HG03439 (cell line): ENCODE results near the gene MDM2.

ENCODE experiments used
- ATAC-seq: cut with Tn5 transposase; IDR thresholded peaks from one replicate; pipeline ENCODE4 v1.9.1; 2021; ENCODE audit warnings: mild to moderate bottlenecking, moderate library complexity; ENCODE audit not compliant: unreplicated experiment

MDM2 gene

DNA sequence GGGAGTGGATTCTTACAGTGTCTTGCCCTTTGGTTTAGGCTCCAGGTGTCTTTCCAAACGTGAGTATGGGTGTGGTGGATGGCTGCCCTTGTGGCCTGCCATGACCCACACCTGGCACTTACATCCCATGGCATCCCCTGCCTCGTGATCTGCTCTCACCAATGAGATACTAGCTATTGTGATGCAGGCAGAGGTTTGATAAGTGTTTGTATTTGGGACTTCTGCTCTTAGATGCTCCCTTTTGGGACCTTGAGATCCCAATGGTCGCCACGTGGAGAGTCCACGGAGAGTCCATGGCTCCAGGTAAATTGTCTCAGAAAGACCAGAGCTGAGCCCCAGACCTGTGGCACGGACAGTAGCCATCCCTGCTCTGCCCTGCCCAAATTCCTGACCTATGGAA is 62.5 kb downstream of the MDM2 start:
- no peak for ATAC-seq

GRCh38 chr12:68871396-68871795 is 63.4 kb downstream of the MDM2 start:
- no peak for ATAC-seq

- ATAC-seq = no peak
Measured at GRCh38 chr12:68871921-68872320, 63.9 kb downstream of the MDM2 start.

GRCh38 chr12:68873316-68873715 is 65.3 kb downstream of the MDM2 start:
- no peak for ATAC-seq

DNA sequence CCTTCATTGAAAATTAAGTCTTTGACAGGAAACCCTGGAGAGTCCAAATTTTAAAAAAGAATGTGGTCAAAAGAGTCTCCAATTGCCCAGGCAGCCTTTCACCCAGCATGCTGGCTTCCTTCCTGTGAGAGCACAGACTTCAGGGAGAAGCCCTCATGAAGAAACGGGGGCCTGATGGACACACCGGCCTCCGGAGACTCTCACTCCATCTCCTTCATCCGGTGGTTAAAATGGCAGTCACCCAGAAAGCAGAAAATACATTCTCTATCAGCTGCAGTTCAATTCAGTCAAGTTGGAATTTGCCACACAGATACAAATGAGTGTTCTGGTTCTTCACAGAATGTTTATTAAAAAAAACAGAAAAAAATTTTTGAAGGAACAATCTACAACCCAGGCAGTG is 68.5 kb downstream of the MDM2 start:
- ATAC-seq = no peak

DNA sequence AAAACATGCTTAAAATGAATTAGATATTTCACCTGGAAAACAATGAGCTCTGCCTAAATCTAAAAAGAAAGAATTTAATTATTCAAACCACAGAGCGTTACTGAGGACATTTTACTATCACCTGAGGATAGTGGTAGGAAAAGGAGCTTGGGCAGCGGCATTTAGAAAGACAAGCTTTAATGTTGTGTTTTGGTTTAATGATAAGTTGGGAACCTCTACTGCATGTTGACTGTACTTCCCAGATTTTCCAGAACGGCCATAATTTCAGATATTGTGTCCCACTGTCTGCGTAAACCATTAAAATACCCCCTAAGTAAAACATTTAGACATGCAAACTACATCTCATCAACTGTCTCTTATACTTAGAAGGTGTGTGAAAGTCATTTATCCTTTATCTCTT is 69.6 kb downstream of the MDM2 start:
- no peak for ATAC-seq

DNA sequence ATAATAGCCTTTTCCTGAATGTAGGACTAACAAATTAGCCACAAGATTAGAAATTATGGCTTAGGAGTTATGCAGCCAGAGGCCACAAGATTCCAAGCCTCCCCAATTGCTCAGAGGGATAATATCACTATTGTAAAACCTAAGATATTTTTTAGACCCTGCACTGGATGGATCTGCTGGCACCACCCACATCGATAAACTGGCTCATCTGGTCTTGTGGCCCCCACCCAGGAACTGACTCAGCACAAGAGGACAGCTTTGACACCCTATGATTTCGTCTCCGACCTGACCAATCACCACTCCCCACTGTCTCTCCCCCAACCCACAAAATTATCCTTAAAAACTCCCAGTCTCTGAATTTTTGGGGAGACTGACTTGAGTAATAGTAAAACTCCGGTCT is 70.3 kb downstream of the MDM2 start:
- no peak for ATAC-seq

GRCh38 chr12:68878846-68879245 is 70.9 kb downstream of the MDM2 start:
- no peak for ATAC-seq

GRCh38 chr12:68880660-68881325 is 72.8 kb downstream of the MDM2 start:
- ATAC-seq = no peak

DNA sequence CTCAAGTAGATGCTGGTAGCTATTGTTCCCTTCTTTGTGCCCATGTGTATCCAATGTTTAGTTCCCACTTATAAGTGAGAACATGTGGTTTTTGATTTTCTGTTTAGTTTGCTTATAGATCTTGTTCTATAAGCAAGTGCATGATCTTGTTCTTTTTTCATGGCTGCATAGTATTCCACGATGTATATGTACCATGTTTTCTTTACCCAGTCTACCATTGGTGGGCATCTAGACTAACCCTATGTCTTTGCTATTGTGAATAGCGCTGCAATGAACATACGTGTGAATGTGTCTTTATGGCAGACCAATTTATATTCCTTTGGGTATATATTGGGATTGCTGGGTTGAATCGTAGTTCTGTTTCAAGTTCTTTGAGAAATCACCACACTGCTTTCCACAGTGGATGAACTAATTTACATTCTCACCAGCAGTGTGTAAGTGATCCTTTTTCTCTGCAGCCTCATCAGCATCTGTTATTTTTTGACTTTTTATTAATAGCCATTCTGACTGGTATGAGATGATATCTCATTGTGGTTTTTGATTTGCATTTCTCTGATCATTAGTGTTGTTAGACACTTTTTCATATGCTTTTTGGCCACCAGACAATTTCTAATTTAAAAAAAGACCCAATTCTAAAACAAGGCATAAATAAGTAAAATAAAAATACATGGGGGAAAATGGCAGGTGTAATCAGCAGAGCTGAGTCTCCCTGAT is 74.4 kb downstream of the MDM2 start:
- ATAC-seq = no peak

- ATAC-seq = no peak
Measured at GRCh38 chr12:68883151-68883550, 75.2 kb downstream of the MDM2 start.

DNA sequence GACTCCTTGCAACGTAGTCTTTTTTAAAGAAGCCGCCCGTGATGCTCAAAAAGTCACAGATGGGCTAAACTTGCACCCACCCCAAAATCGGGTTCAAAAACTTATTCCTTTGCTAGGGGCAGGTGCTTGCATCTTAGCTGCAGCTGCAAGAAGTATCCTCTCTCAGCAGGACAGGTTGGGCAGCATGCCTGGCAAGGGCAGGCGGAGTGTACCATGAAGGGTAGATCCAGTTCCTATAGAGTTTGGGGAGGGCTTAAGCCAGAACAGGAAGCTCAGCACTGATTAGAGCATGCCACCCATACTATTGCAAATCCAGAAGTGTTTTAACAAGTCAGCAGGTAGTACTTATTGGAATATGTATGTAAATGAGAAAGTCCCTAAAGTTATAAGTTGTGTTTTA is 76.3 kb downstream of the MDM2 start:
- no peak for ATAC-seq

- ATAC-seq = no peak
Measured at GRCh38 chr12:68885381-68885780, 77.4 kb downstream of the MDM2 start.

DNA sequence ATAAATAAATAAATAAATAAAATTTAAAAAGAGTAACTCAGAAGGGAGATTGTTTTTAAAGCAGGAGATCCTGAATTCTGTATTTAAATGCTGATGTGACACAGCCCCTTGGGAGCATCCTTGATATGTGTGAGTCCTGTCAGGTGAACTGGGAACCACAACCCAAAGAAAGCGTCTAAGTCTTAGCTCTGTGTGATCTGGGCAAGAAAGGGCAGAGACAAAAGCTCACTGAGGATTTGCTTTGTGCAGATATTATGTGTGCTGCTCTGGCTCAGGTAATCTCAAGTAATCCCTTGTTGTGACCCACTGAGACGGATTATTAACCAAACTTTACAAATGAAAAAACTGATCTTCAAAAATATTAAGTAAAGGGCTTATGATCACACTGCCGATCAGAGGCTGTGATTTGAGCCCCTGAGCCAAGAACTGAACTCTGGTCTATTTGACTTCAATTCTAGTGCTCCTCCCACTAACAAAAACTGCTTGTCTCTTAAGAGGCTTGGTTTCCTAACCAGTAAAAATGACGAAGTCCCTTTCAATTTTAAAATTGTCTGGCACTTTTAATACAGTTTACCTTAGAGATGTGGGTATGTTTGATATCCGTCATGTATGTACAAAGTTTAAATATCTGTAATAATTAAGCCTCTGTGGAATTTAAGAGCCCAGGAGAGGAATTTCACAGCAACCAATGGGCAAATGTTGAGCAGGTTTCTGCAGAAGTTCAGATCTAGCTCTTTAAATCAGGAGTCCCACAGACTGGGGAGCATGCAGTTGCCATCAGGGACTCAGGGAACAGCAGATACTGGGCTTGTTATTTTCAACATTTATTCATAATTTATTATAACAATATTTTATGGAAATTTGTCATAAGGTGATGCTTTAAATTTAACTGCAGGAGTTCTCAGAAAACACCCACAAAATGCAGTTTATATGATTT is 78.9 kb downstream of the MDM2 start:
- no peak for ATAC-seq

DNA sequence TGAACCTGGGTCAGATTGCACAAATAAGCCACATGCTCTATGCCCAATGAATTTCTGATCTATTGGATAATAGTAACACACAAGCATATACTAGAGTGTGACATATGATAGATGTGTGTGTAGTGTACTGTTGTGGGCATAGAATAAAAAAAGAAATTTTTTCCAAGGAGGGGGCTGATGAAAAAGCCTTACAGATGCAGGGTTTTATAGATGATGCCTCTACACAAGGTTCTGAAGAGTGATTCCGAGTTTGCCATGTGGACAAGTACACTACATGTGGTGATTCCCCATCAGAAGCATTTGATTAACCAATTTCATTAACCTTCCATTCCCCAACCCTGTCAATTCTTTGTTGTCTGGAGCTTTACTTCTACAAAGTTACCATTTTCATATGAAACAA is 79.7 kb downstream of the MDM2 start:
- no peak for ATAC-seq

GRCh38 chr12:68888243-68888642 is 80.3 kb downstream of the MDM2 start:
- no peak for ATAC-seq

GRCh38 chr12:68890701-68891113 is 82.7 kb downstream of the MDM2 start:
- ATAC-seq = no peak

GRCh38 chr12:68891141-68891540 is 83.2 kb downstream of the MDM2 start:
- ATAC-seq = no peak

GRCh38 chr12:68893201-68893600 is 85.2 kb downstream of the MDM2 start:
- ATAC-seq = no peak

GRCh38 chr12:68893741-68894140 is 85.8 kb downstream of the MDM2 start:
- ATAC-seq = no peak

DNA sequence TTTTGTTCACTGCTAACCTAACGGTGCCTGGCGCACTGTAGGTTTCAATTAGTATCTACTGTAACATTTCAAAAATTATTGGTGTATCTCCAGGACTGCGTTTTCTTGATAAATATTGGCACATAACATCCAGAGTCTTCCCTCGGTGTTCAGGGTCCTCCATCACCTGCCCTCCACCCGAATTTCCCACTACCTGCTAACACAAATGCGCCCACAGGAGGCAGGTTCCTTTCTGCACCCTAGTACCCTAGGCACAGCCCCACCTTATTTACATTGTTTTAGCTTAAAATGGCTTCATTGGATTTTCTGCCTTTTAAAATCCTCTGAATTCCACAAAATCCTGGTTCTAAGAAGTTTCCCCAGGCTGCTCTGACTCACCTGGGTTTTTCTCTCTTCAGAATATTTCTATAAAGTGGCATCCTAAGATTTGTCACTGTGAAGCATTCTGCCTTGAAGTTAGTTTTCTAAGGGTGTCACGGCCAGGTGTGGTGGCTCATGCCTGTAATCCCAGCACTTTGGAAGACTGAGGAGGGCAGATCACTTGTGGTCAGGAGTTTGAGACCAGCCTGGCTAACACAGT is 86.4 kb downstream of the MDM2 start:
- no peak for ATAC-seq
